NT2/D1 (cell line): ENCODE data around the gene GCNA.

Source experiments
- YY1 ChIP-seq: IDR thresholded peaks from 2 replicates; pipeline ENCODE4 v1.6.1; 2011; ENCODE audit not compliant: insufficient read length, insufficient read depth
- ZNF274 ChIP-seq: IDR thresholded peaks from 2 replicates; pipeline ENCODE4 v1.6.1; 2011; ENCODE audit warnings: mild to moderate bottlenecking, low read depth, low read length

- TF ChIP-seq YY1 (no peak), ZNF274 (no peak)
These were observed 79.0 kb downstream of the GCNA start for GRCh38 chrX:71657267-71657666.
